HEK293 (cell line): ENCODE results near the gene ZBBX.

Experiments
- CTCF ChIA-PET: fragments of 350-600 bp; formaldehyde crosslinking; extraction: SDS; loops from one replicate; lab custom pipeline; 2021; ENCODE audit warnings: antibody characterized with exemption; lab: Yijun Ruan, JAX
- POLR2A ChIA-PET: fragments of 300-600 bp; formaldehyde crosslinking; extraction: SDS; loops from one replicate; lab custom pipeline; 2020; ENCODE audit warnings: antibody characterized with exemption, inconsistent platforms; lab: Yijun Ruan, JAX
- H3K27ac ChIP-seq: fragments of 200-500 bp; sonication (Bioruptor generic); 2 replicates; pipeline ENCODE4 v1.5.1; 2014; ENCODE audit warnings: low read depth, low read length, control low read depth, inconsistent platforms; ENCODE audit errors: extremely low read depth
- H3K36me3 ChIP-seq, 2 experiments: fragments of 200-500 bp in 1 of 2; sonication (Bioruptor generic) in 1 of 2; 1 replicate in 1 of 2; 2 replicates in 1 of 2; pipeline ENCODE4 v1.5.1; 2014 to 2017; ENCODE audit warnings: inconsistent platforms in 2 of 2, low read length in 2 of 2; ENCODE audit not compliant: control insufficient read depth in 2 of 2, insufficient read depth in 1 of 2
- H3K4me1 ChIP-seq: fragments of 200-500 bp; sonication (Bioruptor generic); 2 replicates; pipeline ENCODE4 v1.5.1; 2014; ENCODE audit warnings: mild to moderate bottlenecking, low read length, inconsistent platforms; ENCODE audit not compliant: control insufficient read depth, insufficient read depth
- H3K4me3 ChIP-seq: 2 replicates; pipeline ENCODE4 v1.5.1; 2011; ENCODE audit warnings: low read depth, mild to moderate bottlenecking, control low read depth, low read length, moderate library complexity
- H3K9me3 ChIP-seq: fragments of 200-500 bp; sonication (Bioruptor generic); 2 replicates; pipeline ENCODE4 v1.5.1; 2014; ENCODE audit warnings: low read depth, low read length, inconsistent platforms; ENCODE audit not compliant: control insufficient read depth, insufficient read depth
- CTCF ChIP-seq: fragments of 450-650 bp; formaldehyde crosslinking; IDR thresholded peaks from 2 replicates; pipeline ENCODE4 v1.5.1; 2016; ENCODE audit warnings: missing biosample characterization, missing genetic modification characterization
- GFI1B ChIP-seq: fragments of 450-650 bp; formaldehyde crosslinking; IDR thresholded peaks from 2 replicates; pipeline ENCODE4 v1.5.1; 2016; ENCODE audit warnings: missing biosample characterization, missing genetic modification characterization
- GLIS1 ChIP-seq: fragments of 450-650 bp; formaldehyde crosslinking; IDR thresholded peaks from 2 replicates; pipeline ENCODE4 v1.5.1; 2016; ENCODE audit warnings: missing biosample characterization, missing genetic modification characterization
- KLF16 ChIP-seq: fragments of 450-650 bp; formaldehyde crosslinking; IDR thresholded peaks from 2 replicates; pipeline ENCODE4 v1.5.1; 2017; ENCODE audit warnings: missing biosample characterization, missing genetic modification characterization
- PBX3 ChIP-seq: sonication (generic); formaldehyde crosslinking; IDR thresholded peaks from 2 replicates; pipeline ENCODE4 v1.8.1; 2022; ENCODE audit warnings: mild to moderate bottlenecking, moderate library complexity, missing genetic modification reagents
- REST ChIP-seq: fragments of 450-650 bp; formaldehyde crosslinking; IDR thresholded peaks from 2 replicates; pipeline ENCODE4 v1.5.1; 2016; ENCODE audit warnings: missing biosample characterization, missing genetic modification characterization
- SCRT2 ChIP-seq: fragments of 450-650 bp; formaldehyde crosslinking; IDR thresholded peaks from 2 replicates; pipeline ENCODE4 v1.5.1; 2016; ENCODE audit warnings: missing biosample characterization, missing genetic modification characterization
- SP3 ChIP-seq: fragments of 450-650 bp; formaldehyde crosslinking; IDR thresholded peaks from 2 replicates; pipeline ENCODE4 v1.5.1; 2016; ENCODE audit warnings: missing biosample characterization, missing genetic modification characterization
- SP7 ChIP-seq: fragments of 450-650 bp; formaldehyde crosslinking; IDR thresholded peaks from 2 replicates; pipeline ENCODE4 v1.5.1; 2016; ENCODE audit warnings: missing biosample characterization, missing genetic modification characterization
- YY1 ChIP-seq: fragments of 450-650 bp; formaldehyde crosslinking; IDR thresholded peaks from 2 replicates; pipeline ENCODE4 v1.5.1; 2018; ENCODE audit warnings: missing biosample characterization, missing genetic modification characterization
- ZEB2 ChIP-seq: fragments of 450-650 bp; formaldehyde crosslinking; IDR thresholded peaks from 2 replicates; pipeline ENCODE4 v1.5.1; 2016; ENCODE audit warnings: missing biosample characterization, missing genetic modification characterization
- ZNF132 ChIP-seq: fragments of 450-650 bp; formaldehyde crosslinking; IDR thresholded peaks from 2 replicates; pipeline ENCODE4 v1.5.1; 2017; ENCODE audit warnings: missing biosample characterization, missing genetic modification characterization, borderline replicate concordance
- ZNF140 ChIP-seq: fragments of 450-650 bp; formaldehyde crosslinking; IDR thresholded peaks from 2 replicates; pipeline ENCODE4 v1.5.1; 2016; ENCODE audit warnings: missing biosample characterization, missing genetic modification characterization
- ZNF157 ChIP-seq: fragments of 450-650 bp; formaldehyde crosslinking; IDR thresholded peaks from 2 replicates; pipeline ENCODE4 v1.5.1; 2016; ENCODE audit warnings: missing biosample characterization, missing genetic modification characterization
- ZNF211 ChIP-seq: fragments of 450-650 bp; formaldehyde crosslinking; IDR thresholded peaks from 2 replicates; pipeline ENCODE4 v1.5.1; 2016; ENCODE audit warnings: low read depth, missing biosample characterization, missing genetic modification characterization
- ZNF221 ChIP-seq: fragments of 450-650 bp; formaldehyde crosslinking; IDR thresholded peaks from 2 replicates; pipeline ENCODE4 v1.5.1; 2017; ENCODE audit warnings: missing biosample characterization, missing genetic modification characterization, borderline replicate concordance
- ZNF274 ChIP-seq, 2 experiments: fragments of 200-500 bp in 1 of 2; fragments of 450-650 bp in 1 of 2; sonication (Bioruptor generic) in 1 of 2; formaldehyde crosslinking in 1 of 2; IDR thresholded peaks; 2 replicates each; pipeline versions ENCODE4 v1.5.1 to v1.6.1; 2014 to 2016; ENCODE audit warnings: borderline replicate concordance in 1 of 2, inconsistent platforms in 1 of 2, low read length in 1 of 2, missing biosample characterization in 1 of 2, missing genetic modification characterization in 1 of 2
- ZNF280C ChIP-seq: fragments of 450-650 bp; formaldehyde crosslinking; IDR thresholded peaks from 2 replicates; pipeline ENCODE4 v1.5.1; 2016; ENCODE audit warnings: missing biosample characterization, missing genetic modification characterization
- ZNF354C ChIP-seq: fragments of 450-650 bp; formaldehyde crosslinking; IDR thresholded peaks from 2 replicates; pipeline ENCODE4 v1.5.1; 2016; ENCODE audit warnings: missing biosample characterization, missing genetic modification characterization, low read depth, borderline replicate concordance
- ZNF366 ChIP-seq: fragments of 450-650 bp; formaldehyde crosslinking; conservative IDR thresholded peaks from 2 replicates; pipeline ENCODE4 v1.5.1; 2016; ENCODE audit warnings: missing biosample characterization, missing genetic modification characterization
- ZNF423 ChIP-seq: fragments of 450-650 bp; formaldehyde crosslinking; IDR thresholded peaks from 2 replicates; pipeline ENCODE4 v1.5.1; 2016; ENCODE audit warnings: missing biosample characterization, missing genetic modification characterization
- ZNF544 ChIP-seq: fragments of 450-650 bp; formaldehyde crosslinking; IDR thresholded peaks from 2 replicates; pipeline ENCODE4 v1.5.0; 2017; ENCODE audit warnings: missing biosample characterization, missing genetic modification characterization
- ZNF600 ChIP-seq: fragments of 450-650 bp; formaldehyde crosslinking; IDR thresholded peaks from 2 replicates; pipeline ENCODE4 v1.5.1; 2016; ENCODE audit warnings: missing biosample characterization, missing genetic modification characterization
- ZNF785 ChIP-seq: fragments of 450-650 bp; formaldehyde crosslinking; IDR thresholded peaks from 2 replicates; pipeline ENCODE4 v1.5.1; 2016; ENCODE audit warnings: missing biosample characterization, missing genetic modification characterization
- ZNF791 ChIP-seq: fragments of 450-650 bp; formaldehyde crosslinking; IDR thresholded peaks from 2 replicates; pipeline ENCODE4 v1.5.1; 2016; ENCODE audit warnings: missing biosample characterization, missing genetic modification characterization
- ZSCAN4 ChIP-seq: fragments of 450-650 bp; formaldehyde crosslinking; IDR thresholded peaks from 2 replicates; pipeline ENCODE4 v1.5.1; 2017; ENCODE audit warnings: missing biosample characterization, missing genetic modification characterization

ZBBX gene

GRCh38 chr3:167300207-167300606 lies 79.9 kb downstream of the ZBBX start:
- TF ChIP-seq ZNF280C (tag by site-specific recombination), result no peak
- no peak for TF ChIP-seq GFI1B (tag by site-specific recombination)
- TF ChIP-seq YY1 (tag by site-specific recombination), result no peak
- no peak for TF ChIP-seq SP7 (tag by site-specific recombination)
- TF ChIP-seq REST (tag by site-specific recombination), result no peak
- no peak for TF ChIP-seq ZNF366 (tag by site-specific recombination)
- no peak for TF ChIP-seq ZNF785
- TF ChIP-seq ZNF211 (tag by site-specific recombination), result no peak
- no peak for TF ChIP-seq ZNF157 (tag by site-specific recombination)
- no peak for TF ChIP-seq ZNF132 (tag by site-specific recombination)
- TF ChIP-seq ZNF423 (tag by site-specific recombination), result no peak
- no peak for TF ChIP-seq CTCF (tag by site-specific recombination)
- Histone ChIP-seq H3K36me3 (no peaks in the 10 kb centered on the region), H3K4me3 (no peak overlapping the region), H3K4me1 (no peaks in the 10 kb centered on the region), H3K27ac (no peak overlapping the region), H3K9me3 (no peaks in the 10 kb centered on the region)
- ChIA-PET POLR2A (no interaction called here), CTCF (no interaction called here)

GRCh38 chr3:167289435-167289834 lies 90.7 kb downstream of the ZBBX start:
- Histone ChIP-seq H3K36me3 (no peaks in the 10 kb centered on the region), H3K4me1 (no peaks in the 10 kb centered on the region), H3K4me3 (no peak overlapping the region), H3K9me3 (no peaks in the 10 kb centered on the region), H3K27ac (no peak overlapping the region)
- ChIA-PET POLR2A (no interaction called here), CTCF (interaction anchor here (0.6 kb wide), 1 partner anchor 1544 kb away, joined by 3 read pairs; no protein-coding TSS in a partner anchor)
- TF ChIP-seq SCRT2 (no peak), ZNF221 (no peak), ZEB2 (tag by site-specific recombination) (no peak), ZNF157 (tag by site-specific recombination) (no peak), KLF16 (tag by site-specific recombination) (no peak), ZNF354C (tag by site-specific recombination) (no peak), ZNF791 (tag by site-specific recombination) (no peak), ZNF274 (IDR thresholded peaks at IDR 0.05; ENCODE audit: low read length) (no peak), ZNF274 (tag by site-specific recombination; IDR thresholded peaks at IDR 0.05; ENCODE audit: borderline replicate concordance) (no peak), GLIS1 (tag by site-specific recombination) (no peak), ZSCAN4 (tag by site-specific recombination) (no peak), ZNF600 (tag by site-specific recombination) (no peak), ZNF140 (tag by site-specific recombination) (no peak), ZNF544 (tag by site-specific recombination) (no peak), SP3 (no peak), PBX3 (no peak)
